Stimulated activated CD8-positive, alpha-beta memory T cell treated with anti-CD3 and anti-CD28 coated beads, Interleukin-2, amount 100 ng/mL, for 1 hour (primary cell): Measurements from ENCODE around the gene PPFIA1.

Experiments
- DNase-seq, 2 donors: peaks; one replicate each; pipeline ENCODE4 v3.0.0-alpha.2; 2020; ENCODE audit warnings: low read depth in 2 of 2

The PPFIA1 gene

DNA sequence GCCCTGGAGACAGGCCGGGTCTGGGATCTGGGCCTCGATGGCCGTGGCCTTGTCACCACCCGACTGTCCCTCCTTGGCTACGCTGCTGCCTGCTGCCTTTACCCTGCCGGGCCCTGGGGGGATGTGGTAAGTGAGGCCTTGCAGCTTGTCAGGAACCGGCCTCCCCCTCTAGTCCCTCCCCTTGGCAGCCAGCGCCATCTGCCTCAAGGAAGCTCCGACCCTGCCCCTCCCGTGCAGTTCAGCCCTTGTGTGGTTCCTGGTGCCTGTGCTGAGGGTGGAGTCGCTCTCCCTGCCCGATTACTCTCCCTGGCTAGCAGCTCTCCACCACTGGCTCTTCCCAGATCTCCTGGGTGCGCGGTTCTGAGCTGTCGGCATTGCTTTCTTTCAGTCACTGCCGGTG lies 161.6 kb downstream of the PPFIA1 start:
- no peak for DNase-seq

DNA sequence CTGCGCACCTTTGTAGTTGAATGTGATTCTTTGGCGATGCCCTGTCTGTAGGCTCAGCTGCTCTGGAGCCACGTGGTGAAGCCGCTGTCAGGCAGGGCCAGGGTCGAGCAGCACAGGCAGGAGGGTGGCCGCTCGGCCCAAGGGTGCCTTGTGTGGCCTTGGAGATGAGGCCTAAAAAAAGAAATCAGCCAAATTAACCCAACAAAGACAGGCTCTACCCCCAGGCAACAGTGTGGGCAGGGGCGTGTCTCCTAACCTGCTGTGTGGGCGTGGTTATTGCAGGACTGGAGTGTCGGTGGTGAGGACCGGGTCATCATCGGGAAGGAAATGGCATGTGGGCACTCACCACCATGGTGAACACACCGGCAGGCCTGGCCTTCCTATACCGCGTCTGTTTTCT lies 162.1 kb downstream of the PPFIA1 start:
- DNase-seq, result no peak

DNA sequence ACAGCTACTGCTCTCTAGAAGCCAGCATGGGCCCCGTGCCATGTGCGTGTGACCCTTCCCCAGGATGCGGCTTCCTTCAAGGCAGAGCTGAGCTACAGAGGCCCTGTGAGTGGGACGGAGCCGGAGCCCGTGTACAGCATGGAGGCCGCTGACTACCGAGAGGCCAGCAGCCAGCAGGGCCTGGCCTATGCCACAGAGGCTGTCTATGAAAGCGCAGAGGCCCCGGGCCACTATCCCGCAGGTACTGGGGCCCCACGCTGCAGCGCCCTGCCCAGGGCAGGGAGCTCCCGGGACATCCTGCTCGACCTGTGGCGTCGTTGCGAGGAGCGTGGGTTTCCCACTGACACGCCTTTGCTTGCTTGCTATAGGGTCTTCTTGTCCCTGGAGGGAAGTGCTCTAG lies 162.5 kb downstream of the PPFIA1 start:
- no peak for DNase-seq

DNA sequence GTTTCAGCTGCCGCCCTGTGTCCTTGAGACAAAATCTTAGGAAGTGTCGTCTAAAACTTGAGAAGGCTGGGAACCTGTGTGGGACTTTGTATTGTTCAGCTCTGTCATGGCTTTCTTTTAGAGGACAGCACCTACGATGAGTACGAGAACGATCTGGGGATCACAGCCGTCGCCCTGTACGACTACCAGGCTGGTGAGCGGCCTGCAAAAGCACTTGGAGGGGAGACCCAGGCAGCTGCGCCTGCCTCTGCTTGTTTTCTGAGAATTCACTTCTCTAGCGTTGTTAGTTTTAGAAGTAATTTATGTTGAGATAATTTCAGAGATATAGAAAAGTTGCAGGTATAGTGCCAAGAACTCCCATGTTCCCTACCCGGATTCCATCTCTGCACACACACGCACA lies 163.0 kb downstream of the PPFIA1 start:
- DNase-seq, result no peak
